GM18507 (cell line): ENCODE measurements around the gene SNRNP25.

ENCODE experiments used
- DNase-seq: peaks from one replicate; pipeline ENCODE4 v3.0.0; 2011; ENCODE audit warnings: low read depth; ENCODE audit not compliant: insufficient read length; ENCODE audit errors: extremely low spot score
- FAIRE-seq: peaks from 2 replicates; lab custom pipeline; 2011; peaks lifted over from hg19 to GRCh38; lab: Jason Lieb, UNC

Gene SNRNP25

GRCh38 chr16:74051-74746 lies 20.6 kb downstream of the SNRNP25 start:
- DNase-seq: no peak
- FAIRE-seq: no peak

DNA sequence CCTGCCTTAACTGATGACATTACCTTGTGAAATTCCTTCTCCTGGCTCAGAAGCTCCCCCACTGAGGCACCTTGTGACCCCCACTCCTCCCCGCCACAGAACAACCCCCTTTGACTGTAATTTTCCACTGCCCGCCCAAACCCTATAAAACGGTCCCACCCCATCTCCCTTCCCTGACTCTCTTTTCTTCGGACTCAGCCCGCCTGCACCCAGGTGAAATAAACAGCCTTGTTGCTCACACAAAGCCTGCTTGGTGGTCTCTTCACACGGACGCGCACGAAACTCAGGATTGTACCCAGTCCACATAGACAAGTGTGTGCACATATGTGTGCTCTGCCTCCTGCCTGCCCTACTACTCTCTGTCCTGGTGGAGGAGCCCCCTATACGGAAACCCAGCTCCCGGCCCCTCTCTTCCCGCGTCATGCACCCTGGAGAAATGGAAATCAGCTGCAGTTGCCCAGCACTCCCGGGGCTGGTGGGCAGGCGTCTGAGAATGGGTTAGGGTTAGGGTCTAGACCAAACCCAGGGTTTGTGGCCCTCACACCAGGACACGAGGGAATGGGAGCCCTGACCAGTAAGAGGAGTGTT lies 21.2 kb downstream of the SNRNP25 start:
- DNase-seq (no peak), FAIRE-seq (no peak)

DNA sequence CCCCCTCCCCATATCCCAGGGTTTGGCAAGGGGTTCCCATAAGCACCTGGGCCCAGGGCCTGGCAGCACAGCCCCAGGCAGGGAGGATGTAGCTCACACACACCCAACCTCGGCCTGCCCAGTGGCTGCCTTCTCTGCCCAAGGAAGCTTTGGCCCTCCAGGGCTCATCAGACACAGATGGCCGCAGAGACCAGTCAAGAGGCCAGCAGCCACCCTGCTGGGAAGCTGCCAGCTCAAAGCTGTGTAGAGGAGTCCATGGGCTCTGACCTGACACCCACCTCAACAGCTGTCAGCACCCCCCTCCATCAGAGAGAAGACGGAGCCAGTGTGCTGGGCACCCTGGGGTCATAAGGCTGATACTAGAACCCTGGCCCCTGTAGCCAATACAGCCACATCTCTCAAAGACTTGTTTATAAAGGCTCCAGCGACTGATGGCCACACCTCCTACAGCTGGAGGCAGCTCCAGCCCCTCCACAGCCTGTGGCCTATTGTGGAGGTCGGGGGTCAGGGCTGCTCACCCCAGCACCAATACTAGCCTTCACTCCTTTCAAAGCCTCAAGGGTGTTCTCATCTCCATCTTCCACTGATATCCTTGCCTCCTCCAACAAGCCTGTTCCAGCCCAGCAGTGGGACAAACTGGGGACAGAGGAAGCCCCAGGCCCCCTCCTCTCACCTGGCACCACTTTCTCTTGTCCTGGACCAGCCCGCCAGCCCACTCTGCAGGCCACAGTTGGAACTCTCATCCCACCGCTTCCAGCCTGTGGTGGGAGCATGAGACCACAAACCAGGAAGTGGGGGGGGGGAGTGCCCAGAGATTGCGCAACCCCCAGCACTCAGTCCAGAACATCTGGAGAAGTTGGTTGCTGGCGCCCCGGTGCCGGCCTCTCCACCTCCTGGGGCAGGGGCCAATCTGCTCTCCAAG lies 22.2 kb downstream of the SNRNP25 start:
- DNase-seq: no peak
- no peak for FAIRE-seq

GRCh38 chr16:76535-77272 lies 23.1 kb downstream of the SNRNP25 start:
- FAIRE-seq: no peak
- no peak for DNase-seq

GRCh38 chr16:77273-77806 lies 23.7 kb downstream of the SNRNP25 start:
- FAIRE-seq: peak; percentile 58
- DNase-seq: no peak

DNA sequence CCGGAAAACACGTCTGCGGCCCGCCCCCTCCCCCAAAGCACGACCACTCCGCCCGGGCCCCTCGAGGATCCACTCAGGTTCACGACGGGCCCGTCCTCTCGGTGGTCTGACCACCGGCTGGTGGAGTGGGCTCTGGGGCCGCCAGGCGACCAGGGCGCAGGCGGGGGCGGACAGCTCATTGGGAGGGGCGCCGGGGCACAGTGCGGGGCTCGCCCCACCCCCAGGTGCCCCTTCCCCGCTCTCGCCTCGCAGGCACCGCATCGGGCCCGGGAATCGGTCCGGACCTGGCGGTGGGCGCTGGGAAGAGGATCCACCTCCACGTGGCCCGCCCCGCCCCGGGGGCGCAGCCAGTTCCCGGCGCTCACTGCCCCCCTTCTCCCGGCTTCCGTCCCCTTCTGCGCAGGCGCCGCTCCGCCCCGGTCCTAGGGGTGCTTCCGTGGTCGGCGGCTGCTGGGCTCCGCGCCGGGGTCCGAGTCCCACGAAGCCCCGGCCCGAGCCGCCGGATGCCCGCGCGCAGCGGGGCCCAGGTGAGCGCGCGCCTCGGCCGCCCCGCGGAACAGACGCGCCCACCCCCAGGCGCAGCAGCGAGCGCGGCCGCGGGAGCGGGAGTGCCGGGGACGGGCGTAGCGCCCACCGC lies 24.3 kb downstream of the SNRNP25 start, which contains the start of gene MPG:
MPG (plus strand) TSS at position 419 of the 637 bp plus-strand sequence; CDS start at position 504, 85 bp downstream.
- FAIRE-seq (peak; percentile 77), DNase-seq (peak; percentile 98)

DNA sequence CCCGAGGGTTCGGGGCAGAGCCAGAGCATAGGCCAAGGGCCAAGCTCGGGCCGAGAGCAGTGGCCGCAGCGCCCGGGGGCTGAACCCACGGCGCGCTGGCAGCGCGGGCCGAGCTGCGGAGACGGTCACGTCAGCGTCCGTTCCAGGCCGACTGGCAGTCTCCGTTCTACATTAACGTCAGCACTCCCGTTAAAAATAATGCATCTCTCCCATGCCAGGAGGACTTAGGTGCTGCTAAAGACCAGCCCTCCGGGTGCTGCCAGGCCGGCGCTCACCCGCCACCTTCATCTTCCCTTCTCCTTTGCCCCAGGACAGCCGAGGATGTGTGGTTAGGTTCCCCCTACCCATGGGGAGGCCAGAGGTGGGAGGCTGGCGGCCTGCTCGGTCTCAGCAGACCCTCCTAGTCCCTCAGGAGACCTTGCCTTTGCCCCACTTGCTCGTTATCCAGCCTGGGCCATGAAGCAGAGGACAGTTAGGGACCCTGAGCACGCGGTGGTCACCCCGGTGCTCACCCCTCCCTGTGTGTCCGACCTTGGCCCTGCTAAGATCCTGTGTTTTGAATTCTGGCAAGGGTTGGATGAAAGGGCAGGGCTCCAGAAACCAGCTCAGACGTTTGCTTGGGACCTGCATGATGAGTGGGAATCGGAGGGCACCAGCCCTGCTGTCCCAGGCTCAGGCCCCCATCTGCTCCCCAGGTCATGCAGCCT lies 25.0 kb downstream of the SNRNP25 start:
- DNase-seq (no peak), FAIRE-seq (no peak)

DNA sequence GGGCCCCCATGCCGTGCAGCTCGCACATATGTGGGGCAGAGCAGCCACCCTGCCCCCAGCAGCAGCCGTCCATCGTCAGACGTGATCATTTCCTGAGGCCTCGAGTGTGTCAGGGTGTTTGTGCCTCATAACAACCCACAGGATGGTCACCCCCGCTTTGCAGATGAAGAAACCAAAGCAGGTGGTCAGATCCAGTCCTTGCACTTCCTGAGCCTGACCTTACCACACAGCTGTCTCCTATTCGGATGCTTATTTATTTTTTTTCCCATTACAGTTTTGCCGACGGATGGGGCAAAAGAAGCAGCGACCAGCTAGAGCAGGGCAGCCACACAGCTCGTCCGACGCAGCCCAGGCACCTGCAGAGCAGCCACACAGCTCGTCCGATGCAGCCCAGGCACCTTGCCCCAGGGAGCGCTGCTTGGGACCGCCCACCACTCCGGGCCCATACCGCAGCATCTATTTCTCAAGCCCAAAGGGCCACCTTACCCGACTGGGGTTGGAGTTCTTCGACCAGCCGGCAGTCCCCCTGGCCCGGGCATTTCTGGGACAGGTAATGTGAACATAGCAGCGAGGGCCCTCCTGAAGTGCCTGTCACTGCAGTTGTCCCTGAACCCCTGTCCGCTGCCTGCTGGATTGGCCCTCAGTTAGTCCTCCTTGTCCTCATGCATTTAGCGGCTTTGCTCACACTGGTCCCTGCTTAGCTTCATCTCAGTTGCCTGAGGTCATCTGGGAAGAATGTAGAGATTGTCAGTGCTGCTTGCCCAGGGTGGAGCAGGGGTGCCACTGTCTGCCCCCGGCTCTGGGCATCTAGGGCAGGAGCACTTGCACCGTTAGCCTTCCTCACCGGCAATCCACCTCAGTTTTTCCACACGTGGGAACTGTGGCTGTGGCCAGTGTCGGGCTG lies 25.8 kb downstream of the SNRNP25 start:
- FAIRE-seq: no peak

DNA sequence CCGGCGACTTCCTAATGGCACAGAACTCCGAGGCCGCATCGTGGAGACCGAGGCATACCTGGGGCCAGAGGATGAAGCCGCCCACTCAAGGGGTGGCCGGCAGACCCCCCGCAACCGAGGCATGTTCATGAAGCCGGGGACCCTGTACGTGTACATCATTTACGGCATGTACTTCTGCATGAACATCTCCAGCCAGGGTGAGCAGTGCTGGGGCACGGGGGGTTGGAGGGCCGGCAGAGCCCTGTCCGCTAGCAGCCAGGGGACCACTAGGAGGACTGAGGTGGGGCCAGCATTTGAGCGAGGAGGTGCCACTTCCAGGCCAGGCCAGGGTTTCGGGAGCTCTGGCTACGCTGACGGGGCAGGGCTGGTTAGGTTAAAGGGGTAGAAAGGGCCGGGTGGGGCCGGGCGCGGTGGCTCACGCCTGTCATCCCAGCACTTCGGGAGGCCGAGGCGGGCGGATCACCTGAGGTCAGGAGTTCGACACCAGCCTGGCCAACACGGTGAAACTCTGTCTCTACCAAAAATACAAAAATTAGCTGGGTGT lies 29.5 kb downstream of the SNRNP25 start:
- no peak for DNase-seq
- FAIRE-seq: no peak

More for the DNA sequence above, 25.8 kb downstream of the SNRNP25 start:
- no peak for DNase-seq

DNA sequence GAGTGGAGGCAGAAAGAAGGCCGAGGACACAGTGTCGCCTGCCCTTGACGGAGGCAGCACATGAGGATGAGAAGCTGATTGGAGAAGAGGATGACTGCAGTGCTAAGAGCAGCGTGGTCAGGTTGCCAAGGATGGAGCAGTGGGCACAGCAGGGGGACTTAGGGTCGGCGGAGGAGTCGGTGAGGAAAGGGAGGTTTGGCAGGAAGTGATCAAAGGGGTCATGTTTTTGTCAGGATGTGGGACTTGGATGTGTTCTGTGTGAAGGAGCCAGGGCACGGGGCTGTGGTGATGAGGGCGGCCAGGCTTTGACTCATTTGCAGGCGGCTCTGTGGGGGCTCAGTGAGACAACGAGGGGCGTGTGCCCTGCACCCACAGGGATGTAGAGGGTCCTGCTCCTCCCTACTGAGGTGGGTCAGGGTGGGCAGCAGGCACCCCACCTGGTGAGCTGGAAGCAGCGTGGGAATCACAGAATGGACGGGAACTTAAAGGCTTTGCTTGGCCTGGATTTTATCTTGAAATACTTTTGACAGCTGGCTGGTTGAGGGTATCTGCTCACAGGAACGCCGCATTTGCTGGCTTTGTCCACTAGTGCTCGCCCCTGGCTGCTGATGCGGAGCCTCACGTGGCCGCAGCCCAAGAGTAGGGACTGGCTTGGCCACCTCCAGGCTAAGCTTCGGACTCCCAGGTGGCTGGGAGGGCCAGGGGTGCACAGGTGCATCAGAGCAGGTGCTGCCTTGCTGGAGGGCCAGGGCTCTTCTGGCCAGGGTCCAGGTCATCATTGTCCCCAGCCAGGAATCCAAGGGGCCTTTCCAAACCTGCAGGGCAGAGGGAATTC lies 30.4 kb downstream of the SNRNP25 start:
- FAIRE-seq (no peak), DNase-seq (no peak)

GRCh38 chr16:84718-85406 lies 31.2 kb downstream of the SNRNP25 start:
- DNase-seq: peak; percentile 42
- peak; percentile 83 for FAIRE-seq

GRCh38 chr16:85407-85782 lies 31.8 kb downstream of the SNRNP25 start:
- DNase-seq: no peak
- FAIRE-seq: no peak

DNA sequence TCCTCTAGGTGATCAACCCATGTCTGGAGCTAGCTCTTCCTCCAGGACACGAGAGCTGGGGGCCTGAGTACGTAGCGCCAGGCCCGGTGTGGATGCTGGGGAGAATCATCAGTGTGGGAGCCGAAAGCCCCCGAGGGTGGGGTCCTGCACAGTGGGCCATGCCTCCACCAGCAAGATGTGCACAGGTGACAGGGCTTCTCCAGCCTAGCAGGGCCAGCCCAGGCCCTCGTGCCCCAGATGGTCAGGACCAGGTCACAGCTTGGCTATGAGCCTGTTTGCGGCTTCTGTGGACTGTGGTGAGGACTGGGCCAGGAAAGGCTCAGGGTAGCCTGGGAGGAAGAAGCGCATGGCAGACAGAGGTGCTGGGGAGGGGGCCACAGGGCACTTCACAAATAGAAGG lies 32.2 kb downstream of the SNRNP25 start:
- FAIRE-seq (no peak), DNase-seq (no peak)

DNA sequence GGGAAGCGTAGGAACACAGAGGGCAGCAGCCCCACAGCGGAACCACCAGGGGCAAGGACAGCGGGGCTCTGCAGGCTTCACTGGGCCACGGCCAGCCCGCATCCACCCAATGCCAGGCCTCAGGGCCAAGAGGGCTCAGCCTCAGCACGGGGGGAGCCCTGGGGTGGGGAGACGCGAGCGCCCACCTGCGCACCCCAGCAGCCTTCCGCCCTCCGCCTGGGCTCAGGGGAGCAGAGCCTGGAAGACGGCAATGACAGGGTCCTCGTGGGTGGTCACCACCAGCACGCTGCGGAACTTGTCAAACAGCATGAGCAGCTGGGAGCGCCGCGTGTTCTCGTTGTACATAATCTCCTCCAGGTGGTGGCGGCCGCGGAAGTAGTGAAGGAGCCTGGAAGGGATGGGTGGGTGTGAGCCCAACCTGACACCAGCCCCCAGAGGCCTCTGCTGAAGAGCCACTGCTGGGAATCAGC lies 32.9 kb downstream of the SNRNP25 start:
- DNase-seq (no peak), FAIRE-seq (no peak)

GRCh38 chr16:88613-89012 lies 35.0 kb downstream of the SNRNP25 start:
- DNase-seq (no peak), FAIRE-seq (no peak)
